TTC549 (cell line): Measurements from ENCODE around the gene SCYL1.
"Not testable (repeated sequence)": the region's sequence is repeated elsewhere in the genome, so short reads cannot be mapped to it uniquely, and the experiment has no call there.

ENCODE experiments used
- FAIRE-seq: peaks from 2 replicates; lab custom pipeline; 2012; peaks lifted over from hg19 to GRCh38; lab: Jason Lieb, UNC

SCYL1 gene

GRCh38 chr11:65554842-65555430, 30.1 kb downstream of the SCYL1 start:
- FAIRE-seq: no peak

GRCh38 chr11:65555693-65556231, 30.9 kb downstream of the SCYL1 start:
- no peak for FAIRE-seq

GRCh38 chr11:65556470-65557279, 31.8 kb downstream of the SCYL1 start:
- FAIRE-seq: no peak

GRCh38 chr11:65557280-65558001, 32.6 kb downstream of the SCYL1 start:
- no peak for FAIRE-seq

DNA sequence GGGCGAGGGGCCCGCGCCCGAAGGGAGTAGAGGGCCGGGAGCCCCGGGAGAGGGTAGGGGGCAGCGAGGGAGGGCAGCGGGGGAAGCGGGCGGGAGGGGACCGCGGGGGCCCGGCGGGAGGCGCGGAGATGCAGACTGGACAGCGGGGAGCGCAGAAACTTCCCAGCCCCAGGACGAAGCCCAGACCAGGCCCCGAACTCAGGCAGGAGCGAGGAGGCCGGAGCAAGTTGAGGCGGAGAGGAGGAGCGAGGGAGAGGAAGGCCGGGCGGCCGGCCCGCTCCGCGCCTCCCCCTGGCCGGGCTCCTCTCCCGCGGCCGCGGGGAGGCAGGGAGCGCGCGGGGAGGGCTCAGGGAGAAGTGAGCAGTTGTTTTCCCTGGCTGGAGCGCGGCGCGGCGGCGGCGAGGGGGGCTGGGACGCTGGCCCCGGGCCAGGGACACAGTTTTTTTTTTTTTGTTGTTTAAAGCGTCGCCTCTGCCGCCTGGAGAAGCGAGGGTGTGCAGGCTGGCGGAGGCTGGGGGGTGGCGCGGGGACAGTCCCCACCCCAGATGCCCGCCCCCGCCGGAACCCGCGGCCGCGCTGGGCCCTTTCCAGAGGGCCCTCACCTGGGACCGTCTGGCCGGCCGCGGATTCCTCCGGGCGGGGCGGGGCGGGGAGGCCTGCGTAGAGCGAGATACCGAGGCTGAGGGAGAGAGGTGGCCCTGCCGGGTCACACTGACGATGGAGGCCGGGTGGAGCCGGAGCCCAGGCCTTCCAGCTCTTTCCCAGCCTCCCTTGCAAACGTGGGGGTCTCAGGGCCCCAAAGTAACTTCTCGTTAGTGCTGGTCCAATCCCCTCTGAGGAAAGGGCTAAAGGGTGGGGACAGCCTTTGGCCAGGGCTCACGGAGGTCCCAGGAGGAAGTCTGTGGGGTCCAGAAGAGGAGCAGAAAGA, 33.4 kb downstream of the SCYL1 start, which contains the start of gene LTBP3:
TSS of gene LTBP3 (minus strand) at position 358 of the 928 bp plus-strand sequence. CDS start 400 bp downstream, outside the sequence.
- no peak for FAIRE-seq

DNA sequence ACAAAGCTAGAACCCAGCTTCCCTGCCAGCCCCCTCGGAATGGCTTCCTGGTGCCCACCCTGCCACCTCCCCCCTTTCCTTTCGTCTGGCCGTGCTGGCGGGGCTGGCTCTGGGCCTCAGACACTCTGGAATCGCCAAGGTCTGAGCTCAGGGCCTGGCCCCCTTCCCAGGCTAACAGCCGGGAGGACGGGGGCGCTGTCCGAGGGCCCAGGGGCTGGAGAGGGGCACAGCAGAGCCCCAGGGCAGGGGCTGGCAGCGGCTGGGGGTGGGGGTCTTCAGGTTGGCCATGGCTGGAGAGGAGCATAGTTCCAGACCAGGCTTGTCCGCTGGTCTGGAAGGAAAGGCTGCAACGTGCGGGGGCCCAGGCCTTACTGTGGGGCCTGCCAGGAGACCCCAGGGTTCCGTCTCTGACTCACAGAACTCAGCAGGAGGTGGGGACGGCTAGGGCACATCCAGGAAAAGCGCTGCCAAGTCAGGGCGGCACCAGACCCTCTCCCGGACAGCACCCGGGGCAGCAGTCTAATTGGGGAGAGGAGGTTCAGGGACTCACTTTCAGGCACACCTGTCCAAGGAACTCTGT, 34.1 kb downstream of the SCYL1 start:
- FAIRE-seq: no peak

GRCh38 chr11:65559535-65559934, 34.7 kb downstream of the SCYL1 start:
- no peak for FAIRE-seq

DNA sequence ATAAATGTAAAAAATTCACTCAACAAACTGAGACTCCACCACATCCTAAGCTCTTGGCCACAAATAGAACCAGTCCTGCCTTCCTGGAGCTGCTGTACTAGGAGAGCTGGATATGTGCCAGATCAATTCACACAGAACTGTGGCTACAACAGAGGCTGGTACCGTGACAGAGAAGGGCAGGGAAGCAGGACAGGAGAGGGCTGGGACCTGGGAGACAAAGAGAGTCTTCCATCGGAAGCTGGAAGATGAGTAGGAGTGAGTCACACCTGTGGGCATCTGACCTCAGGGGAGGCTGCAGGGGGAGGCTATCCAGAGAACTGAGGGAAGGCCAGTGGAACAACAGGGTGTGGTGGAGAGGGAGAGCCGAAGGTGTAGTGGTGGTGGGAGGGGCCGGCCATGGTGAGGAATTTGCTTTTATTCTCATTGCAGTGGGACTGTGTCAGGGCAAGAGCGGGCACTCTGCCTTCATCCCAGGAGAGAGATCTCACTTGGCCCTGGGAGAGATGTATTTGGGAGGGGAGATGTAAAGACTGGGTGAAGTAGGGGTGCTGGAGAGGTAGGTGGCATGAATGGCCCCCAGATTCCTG, 35.2 kb downstream of the SCYL1 start:
- no peak for FAIRE-seq

- FAIRE-seq: no peak
These were observed 35.9 kb downstream of the SCYL1 start for GRCh38 chr11:65560555-65561418.

GRCh38 chr11:65562020-65562419, 37.1 kb downstream of the SCYL1 start:
- FAIRE-seq: no peak

DNA sequence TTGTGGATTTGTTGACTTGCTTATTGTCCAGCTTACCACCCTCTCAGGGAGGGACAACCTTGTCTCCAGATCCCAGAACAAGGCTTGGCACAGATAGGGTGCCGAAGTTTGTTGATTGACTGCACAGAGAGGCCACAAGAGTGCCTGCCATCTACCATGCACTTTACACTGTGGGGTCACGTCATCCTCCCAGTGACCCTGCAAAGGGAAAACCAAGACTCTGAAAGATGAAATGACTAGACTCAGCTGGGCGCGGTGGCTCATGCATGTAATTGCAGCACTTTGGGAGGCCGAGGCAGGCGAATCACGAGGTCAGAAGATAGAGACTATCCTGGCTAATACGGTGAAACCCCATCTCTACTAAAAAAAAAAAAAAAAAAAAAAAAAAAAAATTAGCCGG, 37.9 kb downstream of the SCYL1 start:
- no peak for FAIRE-seq

- FAIRE-seq: no peak
These were observed 38.7 kb downstream of the SCYL1 start for GRCh38 chr11:65563601-65564000.

DNA sequence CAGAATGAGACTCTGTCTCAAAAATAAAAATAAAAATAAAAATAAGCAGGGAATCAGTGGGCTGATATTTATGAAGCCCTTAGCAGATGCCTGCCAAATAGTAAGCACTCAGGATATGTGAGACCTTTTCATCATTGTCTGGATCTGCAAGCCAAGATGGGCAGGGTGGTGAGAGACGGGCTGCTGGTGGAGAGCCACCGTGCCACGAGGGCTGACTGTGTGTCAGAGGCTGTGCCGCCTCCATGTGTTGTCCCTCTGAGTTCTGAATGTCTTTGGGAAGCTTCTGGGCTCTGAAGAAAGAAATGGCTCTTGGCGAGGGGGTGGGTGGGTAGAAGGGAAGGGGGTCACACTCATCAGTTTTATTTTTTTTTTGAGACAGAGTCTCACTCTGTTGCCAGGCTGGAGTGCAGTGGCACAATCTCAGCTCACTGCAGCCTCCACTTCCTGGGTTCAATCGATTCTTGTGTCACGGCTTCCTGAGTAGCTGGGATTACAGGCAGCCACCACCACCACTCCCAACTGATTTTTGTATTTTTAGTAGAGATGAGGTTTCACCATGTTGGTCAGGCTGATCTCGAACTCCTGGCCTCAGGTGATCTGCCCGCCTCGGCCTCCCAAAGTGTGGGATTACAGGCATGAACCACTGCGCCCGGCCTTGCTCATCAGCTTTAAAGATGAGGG, 40.1 kb downstream of the SCYL1 start:
- FAIRE-seq: not testable (repeated sequence)

GRCh38 chr11:65565624-65566453, 41.0 kb downstream of the SCYL1 start:
- no peak for FAIRE-seq

GRCh38 chr11:65569164-65569972, 44.5 kb downstream of the SCYL1 start:
- no peak for FAIRE-seq

- FAIRE-seq: peak; percentile 67
These were observed 45.4 kb downstream of the SCYL1 start, which contains the start of gene ZNRD2 for GRCh38 chr11:65569973-65570918. TSS of gene ZNRD2 (plus strand) at chr11:65570477. CDS start at chr11:65570492, 15 bp downstream.
